ENCODE data around the gene HIGD1A. TPM values are rescaled to one million over a fixed set of nuclear protein-coding genes. Genes with fewer than 3 reads are reported as not detected.

HIGD1A gene
- total RNA-seq, 4 donors from 2014 or later, result 142 to 195 (median 179) TPM

DNA sequence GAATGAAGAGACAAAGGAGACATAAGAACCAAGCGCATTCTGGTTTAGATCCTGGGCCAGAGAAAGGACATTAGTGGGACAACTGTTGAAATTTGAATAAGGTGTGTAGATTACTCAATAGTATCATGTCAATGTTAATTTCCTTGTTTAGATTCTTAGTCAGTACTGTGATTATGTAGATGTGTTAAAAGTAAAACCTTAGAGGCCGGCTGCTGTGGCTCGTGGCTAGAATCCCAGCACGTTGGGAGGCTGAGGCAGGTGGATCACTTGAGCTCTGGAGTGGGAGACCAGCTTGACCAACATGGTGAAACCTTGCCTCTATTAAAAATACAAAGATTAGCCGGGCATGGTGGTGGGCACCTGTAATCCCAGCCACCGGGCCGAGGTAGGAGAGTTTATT, 44.7 kb upstream of the HIGD1A start:
- DNase-seq (ENCODE audit: low spot score) (no peak), ATAC-seq (ENCODE audit: low FRiP score) (no peak)
- TF ChIP-seq, protein P1, sequence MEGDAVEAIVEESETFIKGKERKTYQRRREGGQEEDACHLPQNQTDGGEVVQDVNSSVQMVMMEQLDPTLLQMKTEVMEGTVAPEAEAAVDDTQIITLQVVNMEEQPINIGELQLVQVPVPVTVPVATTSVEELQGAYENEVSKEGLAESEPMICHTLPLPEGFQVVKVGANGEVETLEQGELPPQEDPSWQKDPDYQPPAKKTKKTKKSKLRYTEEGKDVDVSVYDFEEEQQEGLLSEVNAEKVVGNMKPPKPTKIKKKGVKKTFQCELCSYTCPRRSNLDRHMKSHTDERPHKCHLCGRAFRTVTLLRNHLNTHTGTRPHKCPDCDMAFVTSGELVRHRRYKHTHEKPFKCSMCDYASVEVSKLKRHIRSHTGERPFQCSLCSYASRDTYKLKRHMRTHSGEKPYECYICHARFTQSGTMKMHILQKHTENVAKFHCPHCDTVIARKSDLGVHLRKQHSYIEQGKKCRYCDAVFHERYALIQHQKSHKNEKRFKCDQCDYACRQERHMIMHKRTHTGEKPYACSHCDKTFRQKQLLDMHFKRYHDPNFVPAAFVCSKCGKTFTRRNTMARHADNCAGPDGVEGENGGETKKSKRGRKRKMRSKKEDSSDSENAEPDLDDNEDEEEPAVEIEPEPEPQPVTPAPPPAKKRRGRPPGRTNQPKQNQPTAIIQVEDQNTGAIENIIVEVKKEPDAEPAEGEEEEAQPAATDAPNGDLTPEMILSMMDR (IDR thresholded peaks at IDR 0.05), result no peak

DNA sequence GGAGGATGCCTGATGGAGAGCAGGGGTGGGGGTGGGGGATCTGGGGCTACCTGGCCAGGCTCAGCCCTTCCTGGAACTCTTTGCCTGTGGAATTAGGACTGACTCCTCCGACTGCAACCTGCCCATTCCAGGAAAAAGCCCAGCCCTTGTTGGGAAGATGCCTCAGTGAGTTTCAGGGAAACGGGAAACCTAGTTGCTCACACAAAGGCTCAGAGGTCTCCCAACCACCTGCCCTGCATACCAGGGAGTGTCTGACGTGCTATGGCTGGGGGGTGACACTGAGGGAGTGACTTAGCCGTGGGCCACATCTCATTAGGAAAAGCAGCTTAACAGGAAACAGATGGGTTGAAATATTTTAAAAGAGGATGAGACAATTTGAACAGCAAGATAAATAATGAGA, 43.4 kb upstream of the HIGD1A start:
- ATAC-seq (ENCODE audit: low FRiP score), result peak; percentile 58
- DNase-seq (ENCODE audit: low spot score), result no peak
- TF ChIP-seq, protein P1 (IDR thresholded peaks at IDR 0.05), result no peak

DNA sequence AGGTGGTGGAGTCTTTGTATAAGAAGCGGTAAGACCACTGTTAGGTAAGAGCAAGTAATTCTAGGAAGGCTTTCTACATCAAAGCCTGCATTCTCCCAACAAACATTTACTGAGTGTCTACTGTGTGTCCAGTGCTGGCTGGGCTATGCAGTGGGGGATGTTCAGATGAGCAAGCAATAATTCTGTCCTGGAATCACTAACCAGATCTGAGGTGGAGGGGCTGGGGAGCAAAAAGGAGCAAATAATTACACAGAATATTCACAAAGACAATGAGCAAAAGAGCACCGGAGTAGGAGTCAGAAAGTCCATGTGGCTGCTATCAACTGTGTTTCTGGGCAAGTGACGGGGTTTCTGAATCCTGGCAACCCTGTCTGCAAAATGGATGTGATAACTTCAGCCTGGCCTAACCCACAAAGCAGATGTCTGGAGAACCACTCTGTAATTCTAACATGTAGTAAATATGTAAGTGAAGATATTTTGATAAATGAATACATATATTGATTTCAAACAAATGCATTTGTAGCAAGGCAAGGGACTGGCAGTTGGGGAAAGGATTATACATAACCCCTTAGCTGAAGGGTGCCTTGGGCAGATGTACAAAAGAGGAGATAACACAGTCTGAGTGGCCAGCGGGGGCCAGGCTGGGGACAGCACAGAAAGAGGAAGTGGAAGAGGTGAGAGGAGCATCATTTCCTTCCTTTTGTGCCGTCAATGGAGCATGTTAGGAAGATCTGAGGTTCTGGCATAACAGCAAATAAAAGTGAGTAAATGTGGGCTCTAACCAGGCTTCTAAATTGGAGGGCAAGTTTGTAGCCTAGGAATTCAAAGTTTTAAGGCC, 42.6 kb upstream of the HIGD1A start:
- DNase-seq (ENCODE audit: low spot score) (no peak), ATAC-seq (ENCODE audit: low FRiP score) (no peak)
- TF ChIP-seq, protein P1 (IDR thresholded peaks at IDR 0.05), result no peak

DNA sequence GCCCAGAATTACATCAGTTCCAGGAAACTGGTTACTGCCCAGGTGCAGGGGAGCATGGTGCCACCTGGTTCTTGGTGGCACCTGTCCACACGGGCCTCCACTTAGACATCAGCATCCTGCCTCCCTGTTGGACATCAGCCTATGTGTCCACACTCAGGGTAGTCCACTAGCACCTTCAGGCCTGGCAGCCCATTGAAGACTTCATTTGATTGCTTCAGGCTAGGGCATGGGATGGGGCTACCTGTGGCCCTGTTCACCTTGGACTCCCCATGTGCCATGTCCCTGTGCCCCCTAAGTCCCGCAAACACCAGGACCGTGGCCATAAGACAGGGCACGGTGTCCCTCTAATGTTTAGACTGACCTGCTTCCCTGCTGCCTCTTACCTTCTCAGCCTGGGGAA, 40.5 kb upstream of the HIGD1A start:
- TF ChIP-seq, protein P1 (IDR thresholded peaks at IDR 0.05), result no peak
- no peak for ATAC-seq (ENCODE audit: low FRiP score)
- DNase-seq (ENCODE audit: low spot score), result no peak

DNA sequence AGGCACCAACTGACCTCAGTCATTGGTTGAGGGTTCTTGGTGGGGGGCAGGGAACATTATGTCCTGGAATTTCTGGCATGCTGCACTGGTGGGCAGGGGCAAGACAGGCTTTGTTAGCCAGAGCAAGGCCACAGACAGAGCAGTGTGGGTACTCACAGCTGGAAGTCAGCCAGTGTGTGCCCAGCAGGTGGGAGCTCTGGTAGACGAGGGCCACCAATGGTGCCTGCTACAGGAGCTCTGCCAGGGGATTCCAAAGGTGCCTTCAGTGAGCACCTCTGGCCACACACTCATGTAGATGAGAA, 40.1 kb upstream of the HIGD1A start:
- no peak for ATAC-seq (ENCODE audit: low FRiP score)

DNA sequence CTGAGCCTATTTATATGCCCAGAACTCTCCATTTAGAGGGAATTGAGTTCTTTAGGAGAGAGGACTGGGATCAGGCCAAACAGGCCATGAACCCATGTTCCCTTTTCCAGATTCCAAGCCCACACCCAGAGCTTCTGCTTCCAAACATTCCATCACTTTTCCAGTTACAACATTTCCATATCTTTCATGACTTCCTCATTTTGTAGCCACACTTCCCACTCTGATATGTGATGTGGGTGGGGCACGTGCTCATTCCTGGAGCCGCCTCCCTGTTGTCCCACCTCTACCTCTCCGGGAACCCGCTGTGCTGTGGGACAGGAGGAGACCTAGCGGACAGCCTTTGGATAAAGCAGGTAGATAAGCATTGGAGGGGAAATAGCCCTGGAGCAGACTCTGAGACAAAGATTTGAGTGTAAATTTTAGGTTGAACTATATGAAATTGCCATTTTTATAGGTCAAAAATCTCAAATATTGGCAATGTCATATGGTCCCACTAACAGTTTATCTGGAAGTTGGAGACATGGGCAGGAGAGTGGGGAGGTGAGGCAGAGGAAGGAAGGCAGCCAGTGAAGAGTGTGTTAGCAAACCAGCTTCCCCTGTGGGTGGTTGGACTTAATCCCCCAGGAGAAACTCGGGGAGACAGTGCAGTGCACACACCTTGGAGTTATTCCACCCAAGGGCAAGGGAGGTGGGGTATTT, 39.6 kb upstream of the HIGD1A start:
- TF ChIP-seq, protein P1 (IDR thresholded peaks at IDR 0.05), result no peak
- no peak for ATAC-seq (ENCODE audit: low FRiP score)
- DNase-seq (ENCODE audit: low spot score), result no peak

More for the DNA sequence above, 40.1 kb upstream of the HIGD1A start:
- TF ChIP-seq, protein P1 (IDR thresholded peaks at IDR 0.05), result no peak
- DNase-seq (ENCODE audit: low spot score), result no peak

DNA sequence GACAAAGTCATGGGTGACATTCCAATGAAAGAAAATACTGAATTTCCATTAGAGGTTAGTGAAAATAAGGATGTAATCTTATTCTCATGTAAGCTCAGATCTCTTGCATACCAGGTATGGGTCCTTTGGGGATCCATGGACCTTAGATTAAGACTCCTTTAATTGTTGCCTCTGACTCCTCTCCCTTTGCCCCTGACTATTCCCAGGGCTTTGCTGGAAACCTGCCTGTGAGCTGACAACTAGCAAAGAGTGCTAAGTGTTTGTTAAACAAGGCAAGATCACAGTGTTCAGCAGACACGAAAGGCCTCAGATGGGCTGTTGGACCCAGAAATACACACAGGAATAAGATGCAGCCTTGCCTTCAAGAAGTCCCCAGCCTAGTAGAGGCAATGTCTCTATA, 37.0 kb upstream of the HIGD1A start:
- TF ChIP-seq, protein P1 (IDR thresholded peaks at IDR 0.05), result no peak
- DNase-seq (ENCODE audit: low spot score) (no peak), ATAC-seq (ENCODE audit: low FRiP score) (no peak)

Measured in omental fat pad (tissue), 4 donors.